Caco-2 (cell line): ENCODE data around the gene SIT1. TPM values are rescaled to one million over a fixed set of nuclear protein-coding genes. Genes with fewer than 3 reads are reported as not detected.

ENCODE experiments used
- BruUV-seq: library from RNA; stranded (reverse); fragments of 400-500 nt; replicated peaks from 2 replicates; lab custom pipeline; 2021; lab: Mats Ljungman, UMichigan
- CTCF ChIA-PET: fragments of 300-600 bp; sonication (Branson Sonifier 250); formaldehyde crosslinking; loops from one replicate; lab custom pipeline; 2022; ENCODE audit warnings: antibody characterized with exemption; lab: Charles Lee
- POLR2A ChIA-PET: fragments of 300-600 bp; sonication (Branson Sonifier 250); formaldehyde crosslinking; loops from one replicate; lab custom pipeline; 2022; ENCODE audit warnings: antibody characterized with exemption; lab: Charles Lee
- DNase-seq, 2 experiments: peaks; one replicate each; pipeline versions ENCODE4 v3.0.0 to v3.0.0-alpha.2; 2020 to 2022
- H3K27me3 ChIP-seq: replicated peaks from 2 replicates; pipeline ENCODE4 v1.6.0; 2011; ENCODE audit warnings: low read length; ENCODE audit not compliant: control insufficient read depth, insufficient read depth
- H3K36me3 ChIP-seq: 2 replicates; pipeline ENCODE4 v1.5.1; 2011; ENCODE audit warnings: low read length; ENCODE audit not compliant: control insufficient read depth, insufficient read depth
- H3K4me1 ChIP-seq: fragments of 250-450 bp; sonication (Bioruptor Pico); 2 replicates; pipeline ENCODE4 v1.5.1; 2020; ENCODE audit warnings: mild to moderate bottlenecking
- H3K4me3 ChIP-seq: 2 replicates; pipeline ENCODE4 v1.5.1; 2011; ENCODE audit warnings: low read depth, mild to moderate bottlenecking, control low read depth, low read length
- H3K9me3 ChIP-seq: fragments of 250-450 bp; sonication (Bioruptor Pico); 2 replicates; pipeline ENCODE4 v1.5.1; 2020; ENCODE audit warnings: mild to moderate bottlenecking, moderate library complexity
- H3K27ac Mint-ChIP-seq: one replicate; pipeline ENCODE4 v1.8.0; 2022; ENCODE audit warnings: mixed read lengths; ENCODE audit not compliant: unreplicated experiment
- H3K27me3 Mint-ChIP-seq: one replicate; pipeline ENCODE4 v1.8.0; 2022; ENCODE audit warnings: mixed read lengths; ENCODE audit not compliant: insufficient read depth, unreplicated experiment
- H3K36me3 Mint-ChIP-seq: one replicate; pipeline ENCODE4 v1.8.0; 2022; ENCODE audit warnings: mild to moderate bottlenecking, mixed read lengths; ENCODE audit not compliant: insufficient read depth, unreplicated experiment
- H3K4me1 Mint-ChIP-seq: one replicate; pipeline ENCODE4 v1.8.0; 2022; ENCODE audit warnings: low read depth, mixed read lengths; ENCODE audit not compliant: unreplicated experiment
- H3K4me3 Mint-ChIP-seq: one replicate; pipeline ENCODE4 v1.8.0; 2022; ENCODE audit warnings: mild to moderate bottlenecking, moderate library complexity, mixed read lengths; ENCODE audit not compliant: unreplicated experiment
- H3K9me3 Mint-ChIP-seq: one replicate; pipeline ENCODE4 v1.8.0; 2022; ENCODE audit warnings: mixed read lengths; ENCODE audit not compliant: unreplicated experiment
- intact Hi-C: fragments of 100-400 bp; cut with micrococcal nuclease; formaldehyde crosslinking; loops from one replicate; pipeline ENCODE4 v1.10.0; 2022; ENCODE audit not compliant: unreplicated experiment
- total RNA-seq: library from RNA; stranded (reverse); gene quantifications from 2 replicates; pipeline ENCODE4 v1.2.3, GENCODE V29; 2022
- TF ChIP-seq, protein P1 (sequence below), 2 experiments: fragments of 200-600 bp in 1 of 2; IDR thresholded peaks; 1 replicate in 1 of 2; 2 replicates in 1 of 2; pipeline versions ENCODE4 v1.5.1 to v1.8.0; 2011 to 2022; ENCODE audit warnings: antibody characterized with exemption in 1 of 2, control low read depth in 1 of 2, inconsistent platforms in 1 of 2, low read depth in 1 of 2, low read length in 1 of 2, mild to moderate bottlenecking in 1 of 2, moderate library complexity in 1 of 2; ENCODE audit not compliant: insufficient read depth in 1 of 2, severe bottlenecking in 1 of 2, unreplicated experiment in 1 of 2

SIT1 gene
- total RNA-seq, 1 experiment from 2014 or later, result not detected

DNA sequence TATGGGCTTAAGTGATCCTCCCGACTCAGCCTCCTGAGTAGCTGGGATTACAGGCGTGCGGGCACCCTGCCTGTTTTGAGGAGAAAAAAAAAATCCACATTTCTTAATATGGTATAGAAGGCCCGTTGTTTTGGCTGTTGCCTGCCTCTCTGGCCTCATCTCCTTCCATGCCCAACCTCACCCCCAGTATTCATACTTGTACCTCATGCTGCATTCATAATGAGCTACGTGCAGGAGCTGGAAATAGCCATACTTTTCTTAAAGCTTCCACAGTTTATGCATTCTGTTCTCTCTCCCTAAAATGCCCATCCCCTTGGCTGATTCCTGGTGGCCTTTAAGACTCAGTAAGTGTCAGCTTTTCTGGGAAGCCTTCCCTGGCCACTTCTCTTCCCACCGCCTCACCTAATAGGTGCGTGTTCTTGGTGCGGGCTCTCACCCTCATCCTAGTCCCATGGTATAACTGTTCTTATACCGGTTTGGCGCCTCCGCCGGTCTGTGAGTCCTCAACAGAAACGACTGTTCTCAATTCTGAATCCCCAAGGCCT, 41.1 kb upstream of the SIT1 start:
- Mint-ChIP-seq H3K9me3 (no peaks in the 10 kb centered on the region), H3K4me3 (peak overlapping the region; percentile 80), H3K36me3 (peaks cover 21% of the 10 kb centered on the region), H3K4me1 (peaks cover 8% of the 10 kb centered on the region), H3K27me3 (no peaks in the 10 kb centered on the region), H3K27ac (peak overlapping the region; percentile 95)
- Histone ChIP-seq H3K36me3 (peaks cover 1% of the 10 kb centered on the region; the same call in 1 of the 2 replicates), H3K9me3 (no peaks in the 10 kb centered on the region), H3K27me3 (no peaks in the 10 kb centered on the region), H3K4me1 (peaks cover 34% of the 10 kb centered on the region), H3K4me3 (no peak overlapping the region)
- POLR2A ChIA-PET, result interaction anchor here (0.7 to 2.0 kb wide), 4 partner anchors 10 to 36 kb away, joined by 3 to 6 read pairs (median 4); partner anchors contain the start of genes CCDC107 and RMRP
- no TSS peak for BruUV-seq
- intact Hi-C loops, result loop anchor here (1.0 to 5.0 kb wide), 2 partner anchors 23 to 35 kb away; partner anchors contain the start of genes CCDC107 and RMRP
- TF ChIP-seq, protein P1, sequence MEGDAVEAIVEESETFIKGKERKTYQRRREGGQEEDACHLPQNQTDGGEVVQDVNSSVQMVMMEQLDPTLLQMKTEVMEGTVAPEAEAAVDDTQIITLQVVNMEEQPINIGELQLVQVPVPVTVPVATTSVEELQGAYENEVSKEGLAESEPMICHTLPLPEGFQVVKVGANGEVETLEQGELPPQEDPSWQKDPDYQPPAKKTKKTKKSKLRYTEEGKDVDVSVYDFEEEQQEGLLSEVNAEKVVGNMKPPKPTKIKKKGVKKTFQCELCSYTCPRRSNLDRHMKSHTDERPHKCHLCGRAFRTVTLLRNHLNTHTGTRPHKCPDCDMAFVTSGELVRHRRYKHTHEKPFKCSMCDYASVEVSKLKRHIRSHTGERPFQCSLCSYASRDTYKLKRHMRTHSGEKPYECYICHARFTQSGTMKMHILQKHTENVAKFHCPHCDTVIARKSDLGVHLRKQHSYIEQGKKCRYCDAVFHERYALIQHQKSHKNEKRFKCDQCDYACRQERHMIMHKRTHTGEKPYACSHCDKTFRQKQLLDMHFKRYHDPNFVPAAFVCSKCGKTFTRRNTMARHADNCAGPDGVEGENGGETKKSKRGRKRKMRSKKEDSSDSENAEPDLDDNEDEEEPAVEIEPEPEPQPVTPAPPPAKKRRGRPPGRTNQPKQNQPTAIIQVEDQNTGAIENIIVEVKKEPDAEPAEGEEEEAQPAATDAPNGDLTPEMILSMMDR (IDR thresholded peaks at IDR 0.05; ENCODE audit: insufficient read depth in 1 of 2, low read depth in 1 of 2, low read length in 1 of 2, severe bottlenecking in 1 of 2, unreplicated experiment in 1 of 2), result no peak
- CTCF ChIA-PET, result interaction anchor here (3.0 kb wide), 1 partner anchor 31 kb away, joined by 19 read pairs; no protein-coding TSS in a partner anchor
- no peak for DNase-seq

DNA sequence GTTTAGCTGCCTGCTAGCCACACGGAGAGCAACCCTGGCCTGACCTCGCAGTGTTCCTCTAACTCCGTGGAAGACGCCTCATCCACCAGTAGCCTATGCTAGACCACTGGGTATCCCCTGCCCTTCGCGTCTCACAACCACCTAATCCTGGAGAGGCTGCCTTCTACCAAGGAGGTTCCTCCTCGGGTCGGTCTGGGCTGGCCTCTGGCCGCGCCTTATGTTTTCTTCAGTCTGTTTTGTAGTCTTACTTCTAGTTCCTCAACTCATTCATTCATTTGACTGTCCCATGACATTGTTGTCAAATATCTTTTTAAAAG, 40.6 kb upstream of the SIT1 start:
- peak overlapping the region; percentile 95 for H3K27ac Mint-ChIP-seq
- peaks cover 8% of the 10 kb centered on the region for H3K4me1 Mint-ChIP-seq
- peaks cover 15% of the 10 kb centered on the region for H3K36me3 Mint-ChIP-seq
- DNase-seq, result no peak
- H3K4me3 ChIP-seq, result peak overlapping the region; percentile 60
- H3K9me3 Mint-ChIP-seq, result no peaks in the 10 kb centered on the region
- no peaks in the 10 kb centered on the region for H3K36me3 ChIP-seq
- TF ChIP-seq, protein P1 (IDR thresholded peaks at IDR 0.05; ENCODE audit: insufficient read depth in 1 of 2, low read depth in 1 of 2, low read length in 1 of 2, severe bottlenecking in 1 of 2, unreplicated experiment in 1 of 2), result no peak
- H3K9me3 ChIP-seq, result no peaks in the 10 kb centered on the region
- H3K4me1 ChIP-seq, result peaks cover 32% of the 10 kb centered on the region
- H3K4me3 Mint-ChIP-seq, result peak overlapping the region; percentile 80
- BruUV-seq, result no TSS peak
- ChIA-PET CTCF (interaction anchor here (1.3 to 3.0 kb wide), 3 partner anchors 21 to 34 kb away, joined by 4 to 19 read pairs (median 6); partner anchors contain the start of genes CCDC107 and RMRP), POLR2A (interaction anchor here (0.7 to 2.0 kb wide), 7 partner anchors 10 to 37 kb away, joined by 3 to 6 read pairs (median 5); partner anchors contain the start of genes ARHGEF39, CCDC107 and RMRP)
- no peaks in the 10 kb centered on the region for H3K27me3 ChIP-seq
- intact Hi-C loops, result loop anchor here (1.0 to 5.0 kb wide), 2 partner anchors 22 to 34 kb away; partner anchors contain the start of genes CCDC107 and RMRP
- no peaks in the 10 kb centered on the region for H3K27me3 Mint-ChIP-seq

DNA sequence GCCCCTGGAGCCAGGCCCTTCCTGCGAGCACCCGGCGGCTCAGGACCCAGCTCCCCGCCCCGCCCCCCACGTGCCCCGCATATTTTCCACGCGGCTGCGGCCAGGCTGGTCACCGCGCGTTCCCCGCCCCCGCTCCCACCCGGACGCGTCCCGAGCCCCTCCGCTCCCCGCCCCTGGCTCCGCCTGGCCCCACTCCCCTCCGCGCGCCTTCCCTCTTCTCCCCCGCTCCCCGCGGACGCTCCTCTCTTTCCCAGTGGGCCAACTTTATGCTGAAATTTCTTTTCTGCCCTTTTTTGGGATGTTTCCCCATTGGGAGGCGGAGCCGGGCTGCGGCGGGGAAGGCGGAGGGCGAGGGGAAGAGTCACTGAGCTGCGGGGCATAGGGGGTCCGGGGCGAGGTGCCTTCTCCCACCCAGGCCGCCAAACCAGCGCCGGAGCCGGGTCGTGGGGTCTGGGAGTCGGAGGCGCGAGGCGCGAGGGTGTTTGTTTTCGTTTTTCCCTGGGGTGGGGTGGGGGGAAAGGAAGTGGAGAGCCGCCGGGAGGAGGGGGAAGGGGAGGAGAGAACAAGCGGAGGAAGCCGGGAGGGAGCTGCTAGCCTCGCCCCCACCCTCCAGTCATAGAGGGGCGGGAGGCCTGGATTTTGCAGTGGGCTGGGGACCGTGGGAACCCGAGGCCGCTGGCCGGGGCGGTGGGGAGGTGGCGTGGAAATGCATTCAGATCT, 40.0 kb upstream of the SIT1 start:
- peak overlapping the region; percentile 80 for H3K4me3 Mint-ChIP-seq
- CTCF ChIA-PET, result interaction anchor here (0.6 to 3.0 kb wide), 4 partner anchors 21 to 45 kb away, joined by 4 to 19 read pairs (median 5); partner anchors contain the start of genes CCDC107 and RMRP

More for the DNA sequence above, 40.0 kb upstream of the SIT1 start:
- BruUV-seq, result TSS peak; percentile 30
- H3K9me3 ChIP-seq, result no peaks in the 10 kb centered on the region
- H3K4me1 ChIP-seq, result peaks cover 27% of the 10 kb centered on the region
- no peaks in the 10 kb centered on the region for H3K27me3 ChIP-seq
- H3K4me3 ChIP-seq, result peak overlapping the region; percentile 60
- H3K27me3 Mint-ChIP-seq, result no peaks in the 10 kb centered on the region
- H3K36me3 Mint-ChIP-seq, result peaks cover 14% of the 10 kb centered on the region
- DNase-seq, result peak; percentile 66 to 68
- H3K36me3 ChIP-seq, result no peaks in the 10 kb centered on the region
- TF ChIP-seq, protein P1 (IDR thresholded peaks at IDR 0.05; ENCODE audit: insufficient read depth in 1 of 2, low read depth in 1 of 2, low read length in 1 of 2, severe bottlenecking in 1 of 2, unreplicated experiment in 1 of 2), result no peak
- POLR2A ChIA-PET, result interaction anchor here (0.6 to 2.0 kb wide), 9 partner anchors 11 to 38 kb away, joined by 3 to 6 read pairs (median 5); partner anchors contain the start of genes ARHGEF39, CCDC107 and RMRP
- peaks cover 8% of the 10 kb centered on the region for H3K4me1 Mint-ChIP-seq
- intact Hi-C loops, result loop anchor here (1.0 to 5.0 kb wide), 2 partner anchors 21 to 33 kb away; partner anchors contain the start of genes CCDC107 and RMRP
- no peaks in the 10 kb centered on the region for H3K9me3 Mint-ChIP-seq
- H3K27ac Mint-ChIP-seq, result peak overlapping the region; percentile 95
